Omental fat pad (tissue), 4 donors: ENCODE data around the gene CCR1. TPM values are rescaled to one million over a fixed set of nuclear protein-coding genes. Genes with fewer than 3 reads are reported as not detected.

Experiments used
- ATAC-seq: fragments of 150-250 bp; one replicate; pipeline ENCODE4 v1.9.1; 2016; ENCODE audit warnings: mild to moderate bottlenecking, moderate library complexity; ENCODE audit not compliant: low FRiP score
- DNase-seq: peaks from one replicate; pipeline ENCODE4 v3.0.0-alpha.2; 2019; ENCODE audit warnings: low spot score
- CTCF ChIP-seq, 3 donors: fragments of 450-650 bp; IDR thresholded peaks; one replicate each; pipeline ENCODE4 v1.5.1; 2016 to 2017; ENCODE audit warnings: antibody characterized with exemption in 3 of 3, mild to moderate bottlenecking in 3 of 3, moderate library complexity in 2 of 3
- total RNA-seq, 4 donors: library from RNA; depleted of rRNA; stranded (reverse); fragments of >200 nt; gene quantifications; one replicate each; pipeline ENCODE4 v1.1.0, GENCODE V29; 2016

CCR1 gene
- total RNA-seq, 4 donors from 2014 or later: 12.9 to 88.6 (median 25.1) TPM

GRCh38 chr3:46222435-46223161 lies 14.5 kb upstream of the CCR1 start:
- DNase-seq (no peak), ATAC-seq (no peak)
- no peak for TF ChIP-seq CTCF (IDR thresholded peaks at IDR 0.05)

- no peak for DNase-seq
- TF ChIP-seq CTCF (IDR thresholded peaks at IDR 0.05): no peak
- ATAC-seq: no peak
Observed at GRCh38 chr3:46221938-46222337, 13.8 kb upstream of the CCR1 start.

GRCh38 chr3:46221391-46221790 lies 13.3 kb upstream of the CCR1 start:
- TF ChIP-seq CTCF (IDR thresholded peaks at IDR 0.05): no peak
- ATAC-seq: no peak
- no peak for DNase-seq

- DNase-seq (no peak), ATAC-seq (no peak)
- TF ChIP-seq CTCF (IDR thresholded peaks at IDR 0.05): no peak
Observed at GRCh38 chr3:46218196-46218709, 10.1 kb upstream of the CCR1 start.

DNA sequence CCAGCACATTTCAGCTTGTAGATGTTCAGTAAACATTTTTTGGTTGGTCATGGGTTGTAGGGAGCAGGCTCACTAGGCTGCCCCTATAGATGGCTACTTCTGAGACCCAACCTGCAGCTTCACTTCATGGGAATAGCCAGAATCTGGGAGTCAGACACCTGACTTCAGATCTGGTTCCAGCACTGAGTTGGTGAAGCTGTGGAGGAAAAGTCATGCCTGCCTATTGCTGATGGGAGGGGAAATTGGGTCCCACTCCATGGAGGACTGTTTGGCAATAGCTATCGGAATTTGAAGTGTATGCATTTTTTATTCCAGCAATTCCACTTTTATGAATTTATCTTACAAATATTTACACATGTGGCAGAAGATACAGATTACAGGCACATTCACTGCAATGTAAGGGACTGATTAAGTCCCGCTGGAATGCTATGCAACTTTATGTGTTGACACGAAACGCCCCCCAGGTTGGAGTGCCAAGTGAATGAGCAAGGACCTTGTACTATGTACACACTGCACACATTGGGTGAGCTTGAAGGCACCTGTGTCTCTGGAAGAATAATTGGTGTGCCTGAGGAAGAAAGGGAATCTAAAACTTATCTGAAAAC lies 7.8 kb upstream of the CCR1 start:
- no peak for TF ChIP-seq CTCF (IDR thresholded peaks at IDR 0.05)
- no peak for ATAC-seq
- no peak for DNase-seq

DNA sequence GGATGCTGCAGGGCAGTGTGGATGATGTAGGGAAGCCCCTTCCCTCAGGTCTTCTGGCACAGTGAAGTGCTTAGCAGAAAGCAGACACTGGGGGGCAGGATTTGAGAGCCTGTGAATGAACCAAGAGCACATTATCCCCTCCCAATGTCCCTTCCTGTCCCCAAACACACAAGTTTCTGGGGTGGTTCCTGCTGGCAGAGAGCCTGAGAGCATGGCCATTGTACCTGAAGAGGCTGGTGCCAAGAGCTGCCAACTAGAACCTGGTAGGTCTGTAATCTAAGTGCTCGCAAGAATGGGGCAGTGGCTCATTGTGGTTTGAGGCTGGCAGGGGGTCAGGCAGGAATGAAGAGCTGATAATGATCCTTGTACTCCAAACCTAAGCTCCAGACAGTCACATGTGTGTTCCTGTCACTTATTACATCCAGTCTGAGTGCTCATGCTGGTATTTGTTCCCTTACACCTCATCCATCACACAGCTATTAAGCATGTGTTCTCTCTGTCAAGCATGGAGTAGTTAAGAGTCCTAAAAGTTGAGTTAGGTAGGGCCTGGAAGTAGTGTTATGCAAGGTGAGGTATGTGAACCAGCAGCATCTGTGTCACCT lies 6.7 kb upstream of the CCR1 start:
- ATAC-seq (no peak), DNase-seq (no peak)
- no peak for TF ChIP-seq CTCF (IDR thresholded peaks at IDR 0.05)
